Smooth muscle cell (in vitro differentiated cells): ENCODE measurements around the gene SYNPR. TPM values are rescaled to one million over a fixed set of nuclear protein-coding genes. Genes with fewer than 3 reads are reported as not detected.
A peak's percentile ranks its signal among the peaks of the same experiment; 100 is the strongest.

Source experiments
- DNase-seq: peaks from one replicate; lab custom pipeline; 2025; ENCODE audit not compliant: unreplicated experiment; lab: John Stamatoyannopoulos, UW
- H2AFZ ChIP-seq: fragments of 200-600 bp; sonication (generic); 2 replicates; pipeline ENCODE4 v1.6.0; 2016; ENCODE audit warnings: antibody characterized with exemption, low read depth, mild to moderate bottlenecking
- H3F3A ChIP-seq: fragments of 200-600 bp; sonication (generic); 2 replicates; pipeline ENCODE4 v1.6.0; 2017; ENCODE audit warnings: antibody characterized with exemption, low read depth
- H3K27ac ChIP-seq: fragments of 200-600 bp; sonication (generic); 2 replicates; pipeline ENCODE4 v1.5.1; 2016; ENCODE audit warnings: low read depth, mild to moderate bottlenecking
- H3K27me3 ChIP-seq: fragments of 200-600 bp; sonication (generic); 2 replicates; pipeline ENCODE4 v1.6.1; 2016; ENCODE audit warnings: low read depth, mild to moderate bottlenecking
- H3K36me3 ChIP-seq: fragments of 200-600 bp; sonication (generic); 2 replicates; pipeline ENCODE4 v1.5.1; 2016; ENCODE audit warnings: low read depth
- H3K4me1 ChIP-seq: fragments of 200-600 bp; sonication (generic); 2 replicates; pipeline ENCODE4 v1.5.1; 2016; ENCODE audit warnings: low read depth
- H3K4me2 ChIP-seq: fragments of 200-600 bp; sonication (generic); 2 replicates; pipeline ENCODE4 v1.6.0; 2016; ENCODE audit warnings: mild to moderate bottlenecking
- H3K4me3 ChIP-seq: fragments of 200-600 bp; sonication (generic); 2 replicates; pipeline ENCODE4 v1.5.1; 2016; ENCODE audit warnings: mild to moderate bottlenecking
- H3K79me2 ChIP-seq: fragments of 200-600 bp; sonication (generic); 2 replicates; pipeline ENCODE4 v1.6.0; 2016; ENCODE audit warnings: low read depth, mild to moderate bottlenecking
- H3K9ac ChIP-seq: fragments of 200-600 bp; sonication (generic); 2 replicates; pipeline ENCODE4 v1.6.0; 2016; ENCODE audit warnings: low read depth
- H3K9me3 ChIP-seq: fragments of 200-600 bp; sonication (generic); replicated peaks from 2 replicates; pipeline ENCODE4 v1.5.1; 2016; ENCODE audit warnings: low read depth
- H4K20me1 ChIP-seq: fragments of 200-600 bp; sonication (generic); 2 replicates; pipeline ENCODE4 v1.6.0; 2016; ENCODE audit warnings: low read depth
- WGBS: methylation state at CpG from one replicate; pipeline ENCODE4 v1.1.7; 2016; ENCODE audit warnings: low lambda C conversion rate; 5-methylcytosine and 5-hydroxymethylcytosine counted together
- polyA plus RNA-seq: library from polyadenylated mRNA; unstranded; fragments of >200 nt; fragmentation: Nextera tagmentation; extraction: Ambion mirVana; gene quantifications from 2 replicates; pipeline ENCODE4 v1.2.1, GENCODE V29; 2016
- total RNA-seq: library from RNA; depleted of rRNA; stranded (reverse); fragments of >200 nt; gene quantifications from 2 replicates; pipeline ENCODE4 v1.2.3, GENCODE V29; 2014
- TF ChIP-seq, protein P1 (sequence below): fragments of 200-600 bp; sonication (generic); IDR thresholded peaks from 2 replicates; pipeline ENCODE4 v1.5.1; 2017; ENCODE audit warnings: borderline replicate concordance, mild to moderate bottlenecking, antibody characterized with exemption; ENCODE audit not compliant: insufficient read depth, poor library complexity, severe bottlenecking

Gene SYNPR
- total and polyA plus RNA-seq, 2 experiments from 2014 or later, result not detected

DNA sequence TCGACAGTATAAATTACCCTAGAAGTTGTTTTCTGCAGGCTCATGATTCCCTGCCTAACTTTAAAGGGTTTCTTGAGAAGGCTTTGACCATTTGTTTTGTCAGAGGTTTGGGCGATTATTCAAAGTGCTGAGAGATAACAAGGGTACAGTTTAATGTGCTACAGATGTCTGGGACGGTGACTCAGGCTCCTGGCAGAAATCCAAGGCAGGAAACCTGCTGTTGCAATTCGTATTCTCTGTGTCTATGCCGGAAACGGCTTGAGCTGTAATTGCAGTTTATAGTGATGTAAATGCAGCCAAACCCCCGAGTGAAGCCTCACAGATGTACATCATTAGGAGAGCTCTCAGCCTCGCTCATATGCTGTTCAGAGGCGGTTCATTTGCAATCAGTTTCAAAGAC is 65.6 kb downstream of the SYNPR start:
- no peak overlapping the region for H3K4me3 ChIP-seq
- peak; percentile 43 for DNase-seq
- under 1% methylated on average over 9 of the region's 9 CpGs for WGBS
- peaks cover 15% of the 10 kb centered on the region for H3F3A ChIP-seq
- H3K27ac ChIP-seq, result peak overlapping the region; percentile 61
- peak overlapping the region; percentile 67 for H3K4me2 ChIP-seq
- H3K27me3 ChIP-seq, result no peaks in the 10 kb centered on the region
- H3K79me2 ChIP-seq, result no peaks in the 10 kb centered on the region
- H3K9me3 ChIP-seq, result no peaks in the 10 kb centered on the region
- no peak overlapping the region for H3K9ac ChIP-seq
- no peaks in the 10 kb centered on the region for H3K36me3 ChIP-seq
- H3K4me1 ChIP-seq, result peaks cover 27% of the 10 kb centered on the region
- no peak overlapping the region for H2AFZ ChIP-seq
- TF ChIP-seq, protein P1, sequence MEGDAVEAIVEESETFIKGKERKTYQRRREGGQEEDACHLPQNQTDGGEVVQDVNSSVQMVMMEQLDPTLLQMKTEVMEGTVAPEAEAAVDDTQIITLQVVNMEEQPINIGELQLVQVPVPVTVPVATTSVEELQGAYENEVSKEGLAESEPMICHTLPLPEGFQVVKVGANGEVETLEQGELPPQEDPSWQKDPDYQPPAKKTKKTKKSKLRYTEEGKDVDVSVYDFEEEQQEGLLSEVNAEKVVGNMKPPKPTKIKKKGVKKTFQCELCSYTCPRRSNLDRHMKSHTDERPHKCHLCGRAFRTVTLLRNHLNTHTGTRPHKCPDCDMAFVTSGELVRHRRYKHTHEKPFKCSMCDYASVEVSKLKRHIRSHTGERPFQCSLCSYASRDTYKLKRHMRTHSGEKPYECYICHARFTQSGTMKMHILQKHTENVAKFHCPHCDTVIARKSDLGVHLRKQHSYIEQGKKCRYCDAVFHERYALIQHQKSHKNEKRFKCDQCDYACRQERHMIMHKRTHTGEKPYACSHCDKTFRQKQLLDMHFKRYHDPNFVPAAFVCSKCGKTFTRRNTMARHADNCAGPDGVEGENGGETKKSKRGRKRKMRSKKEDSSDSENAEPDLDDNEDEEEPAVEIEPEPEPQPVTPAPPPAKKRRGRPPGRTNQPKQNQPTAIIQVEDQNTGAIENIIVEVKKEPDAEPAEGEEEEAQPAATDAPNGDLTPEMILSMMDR, result no peak
- H4K20me1 ChIP-seq, result no peaks in the 10 kb centered on the region

DNA sequence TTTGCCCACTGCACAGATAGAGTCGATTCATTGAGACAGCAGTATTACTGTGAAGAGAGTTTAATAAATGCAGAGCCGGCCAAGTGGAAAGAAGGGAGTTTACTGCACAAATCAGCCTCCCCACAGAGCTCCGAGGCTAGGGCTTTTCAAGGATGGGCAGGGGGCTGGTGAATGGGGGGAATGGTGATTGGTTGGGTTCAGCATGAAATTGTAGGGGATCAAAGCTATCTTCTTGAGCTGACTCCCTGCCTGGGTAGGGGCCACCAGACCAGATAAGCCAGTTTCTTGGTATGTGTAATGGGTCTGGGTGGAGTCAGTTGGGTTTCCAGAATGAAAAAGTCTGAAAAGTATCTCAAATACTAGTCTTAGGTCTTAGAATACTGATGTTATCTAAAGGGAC is 66.6 kb downstream of the SYNPR start:
- Histone ChIP-seq H2AFZ (no peak overlapping the region), H3K36me3 (no peaks in the 10 kb centered on the region), H3F3A (peaks cover 15% of the 10 kb centered on the region), H3K9me3 (no peaks in the 10 kb centered on the region), H3K27ac (peak overlapping the region; percentile 35), H4K20me1 (no peaks in the 10 kb centered on the region), H3K4me1 (peaks cover 27% of the 10 kb centered on the region), H3K79me2 (no peaks in the 10 kb centered on the region), H3K4me3 (no peak overlapping the region), H3K4me2 (peak overlapping the region; percentile 67), H3K27me3 (no peaks in the 10 kb centered on the region), H3K9ac (no peak overlapping the region)
- WGBS, result 19% methylated on average over 3 of the region's 3 CpGs
- no peak for DNase-seq
- TF ChIP-seq, protein P1, result no peak

DNA sequence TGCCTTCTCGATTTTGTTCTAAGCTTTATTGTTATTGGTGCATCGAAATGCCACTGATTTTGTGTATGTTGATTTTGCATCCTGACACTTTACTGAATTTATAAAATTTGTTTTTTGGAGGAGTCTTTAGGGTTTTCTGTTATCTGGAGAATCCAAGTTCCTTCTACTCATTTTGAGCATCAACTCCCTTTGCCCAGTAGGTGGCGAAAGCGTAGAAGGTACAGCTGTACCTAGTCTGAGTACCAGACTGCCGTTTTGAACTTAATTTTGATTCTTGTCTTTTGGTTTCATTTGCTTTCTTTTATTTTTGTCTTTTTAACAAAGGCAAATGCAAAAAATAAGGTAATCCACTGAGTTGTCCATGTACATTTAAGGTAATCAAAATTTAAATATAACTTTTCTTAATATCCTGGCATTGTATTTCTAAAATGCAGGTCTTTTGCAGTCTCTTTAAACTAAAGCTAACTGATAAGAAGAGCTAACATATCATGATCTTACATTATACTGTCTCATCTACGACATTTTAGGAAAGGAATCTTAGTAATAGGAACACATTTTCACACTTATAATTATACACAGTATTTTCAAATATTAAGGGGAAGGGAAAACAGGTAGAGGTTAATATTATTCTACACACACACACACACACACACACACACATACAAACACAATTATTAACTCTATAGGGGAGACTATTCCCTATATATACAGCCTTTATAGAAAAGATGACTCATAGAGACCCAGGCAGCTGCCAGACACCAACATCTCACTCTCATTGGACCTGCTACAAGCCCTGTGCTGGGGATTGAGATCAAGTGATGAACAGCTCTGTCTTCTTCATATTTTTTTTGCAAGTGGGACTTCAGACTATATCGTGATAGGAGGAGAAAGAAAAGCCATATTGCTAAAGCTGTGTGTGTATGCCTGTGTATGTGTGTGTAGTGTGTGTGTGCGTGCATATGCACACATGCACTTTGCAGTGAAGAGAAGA is 71.8 kb downstream of the SYNPR start:
- H3K9ac ChIP-seq, result no peak overlapping the region
- DNase-seq, result no peak
- H3K27me3 ChIP-seq, result no peaks in the 10 kb centered on the region
- H3K4me3 ChIP-seq, result no peak overlapping the region
- H2AFZ ChIP-seq, result no peak overlapping the region
- H3K27ac ChIP-seq, result no peak overlapping the region
- 23% methylated on average over 8 of the region's 8 CpGs for WGBS
- peaks cover 7% of the 10 kb centered on the region for H3K4me1 ChIP-seq
- no peaks in the 10 kb centered on the region for H3K36me3 ChIP-seq
- no peaks in the 10 kb centered on the region for H3K79me2 ChIP-seq
- no peak overlapping the region for H3K4me2 ChIP-seq
- H3F3A ChIP-seq, result peaks cover 5% of the 10 kb centered on the region
- TF ChIP-seq, protein P1, result peak; percentile 85
- no peaks in the 10 kb centered on the region for H3K9me3 ChIP-seq
- no peaks in the 10 kb centered on the region for H4K20me1 ChIP-seq
